ENCODE measurements around the gene LRRTM4. TPM values are rescaled to one million over a fixed set of nuclear protein-coding genes. Genes with fewer than 3 reads are reported as not detected.
"Not testable (repeated sequence)": the region's sequence is repeated elsewhere in the genome, so short reads cannot be mapped to it uniquely, and the experiment has no call there.

Gene LRRTM4
- total RNA-seq, 2 experiments from 2014 or later: not detected

DNA sequence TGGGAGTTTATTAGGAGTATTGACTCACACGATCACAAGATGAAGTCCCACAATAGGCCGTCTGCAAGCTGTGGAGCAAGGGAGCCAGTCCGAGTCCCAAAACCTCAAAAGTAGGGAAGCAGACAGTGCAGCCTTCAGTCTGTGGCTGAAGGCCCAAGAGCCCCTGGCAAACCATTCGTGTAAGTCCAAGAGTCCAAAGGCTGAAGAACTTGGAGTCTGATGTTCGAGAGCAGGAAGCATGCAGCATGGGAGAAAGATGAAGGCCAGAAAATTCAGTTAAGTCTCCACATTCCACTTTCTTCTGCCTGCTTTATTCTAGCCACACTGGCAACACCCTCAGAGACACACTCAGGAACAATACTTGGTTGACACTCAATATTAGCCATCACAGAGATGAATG is 492.9 kb downstream of the LRRTM4 start:
- H3K36me3 Mint-ChIP-seq; H3K4me1 Mint-ChIP-seq; H3K27ac Mint-ChIP-seq; H3K4me3 Mint-ChIP-seq; H3K27me3 Mint-ChIP-seq; POLR2A ChIA-PET; ATAC-seq (ENCODE audit: low read depth); DNase-seq; H3K9me3 Mint-ChIP-seq: not testable (repeated sequence)

DNA sequence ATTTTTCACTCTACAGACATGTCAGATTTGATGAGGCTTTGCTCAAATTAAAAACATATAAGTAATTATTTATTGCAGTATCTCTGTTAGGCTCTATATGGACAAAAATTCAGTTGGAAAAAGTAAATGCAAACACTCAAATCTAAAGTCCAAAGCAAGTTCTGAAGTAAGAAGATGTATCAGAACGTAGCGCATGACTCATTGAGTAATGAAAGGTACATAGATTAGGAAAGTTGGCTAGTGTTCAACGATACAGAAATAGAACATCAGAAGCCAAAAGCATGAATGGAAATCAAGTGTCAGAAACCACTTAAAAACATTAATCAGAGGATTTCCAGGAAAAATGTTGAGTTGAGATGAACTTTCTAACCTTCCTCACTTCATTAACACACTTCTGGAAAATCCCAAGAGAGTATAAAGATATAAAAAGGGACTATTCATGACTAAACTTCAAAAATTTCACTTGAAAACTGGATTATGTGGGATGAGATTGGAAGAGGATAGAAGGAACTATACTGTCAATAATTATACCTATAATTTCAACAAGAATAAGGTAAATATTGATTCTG is 494.1 kb downstream of the LRRTM4 start:
- no peaks in the 10 kb centered on the region for H3K27me3 Mint-ChIP-seq
- ATAC-seq (ENCODE audit: low read depth) (no peak), DNase-seq (no peak)
- peaks cover 1% of the 10 kb centered on the region for H3K9me3 Mint-ChIP-seq
- H3K4me1 Mint-ChIP-seq: no peaks in the 10 kb centered on the region
- H3K36me3 Mint-ChIP-seq: no peaks in the 10 kb centered on the region
- H3K4me3 Mint-ChIP-seq: no peak overlapping the region
- no peak overlapping the region for H3K27ac Mint-ChIP-seq
- POLR2A ChIA-PET: no interaction called here

DNA sequence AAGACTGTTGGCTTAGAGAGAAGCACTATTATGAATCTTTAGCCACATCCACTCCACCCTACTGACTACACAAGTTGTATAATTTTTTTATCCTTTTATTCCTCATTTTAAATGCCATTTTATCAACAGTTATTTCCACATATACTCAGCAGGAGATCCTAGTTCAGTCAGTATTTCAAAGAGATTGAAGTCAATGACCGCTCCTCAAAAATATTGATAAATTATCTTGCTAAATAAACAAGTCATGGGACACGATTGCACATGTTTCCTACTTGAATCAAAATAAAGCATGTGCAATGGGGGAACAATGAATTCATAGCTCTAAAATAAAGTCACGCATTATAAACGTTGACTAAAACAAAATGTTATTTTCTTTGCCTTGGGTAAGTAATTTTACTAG is 496.5 kb downstream of the LRRTM4 start:
- no peaks in the 10 kb centered on the region for H3K4me1 Mint-ChIP-seq
- H3K36me3 Mint-ChIP-seq: no peaks in the 10 kb centered on the region
- no peak for ATAC-seq (ENCODE audit: low read depth)
- H3K9me3 Mint-ChIP-seq: peaks cover 6% of the 10 kb centered on the region
- H3K27me3 Mint-ChIP-seq: no peaks in the 10 kb centered on the region
- no peak overlapping the region for H3K4me3 Mint-ChIP-seq
- POLR2A ChIA-PET: no interaction called here
- DNase-seq: no peak
- no peak overlapping the region for H3K27ac Mint-ChIP-seq

DNA sequence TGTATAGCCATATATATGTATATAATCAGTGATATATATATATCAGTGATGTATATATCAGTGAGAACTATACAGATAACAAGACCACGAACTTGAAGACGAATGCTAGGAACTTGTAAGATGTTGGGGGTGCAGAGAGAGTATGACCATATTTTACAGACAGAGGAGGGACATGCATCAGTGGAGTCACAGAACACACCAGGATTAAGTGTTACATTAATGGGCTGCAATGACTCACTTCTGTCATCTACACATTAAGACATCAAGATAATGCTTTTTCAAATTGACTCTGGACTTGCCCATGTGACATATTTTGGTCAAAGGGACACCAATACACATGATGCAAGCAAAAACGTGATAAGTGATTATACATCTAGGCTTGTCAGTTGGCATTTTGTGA is 501.0 kb downstream of the LRRTM4 start:
- Mint-ChIP-seq H3K4me1 (no peaks in the 10 kb centered on the region), H3K27me3 (no peaks in the 10 kb centered on the region), H3K9me3 (peaks cover 4% of the 10 kb centered on the region), H3K36me3 (no peaks in the 10 kb centered on the region), H3K27ac (no peak overlapping the region), H3K4me3 (no peak overlapping the region)
- DNase-seq (no peak), ATAC-seq (ENCODE audit: low read depth) (no peak)
- POLR2A ChIA-PET: no interaction called here

DNA sequence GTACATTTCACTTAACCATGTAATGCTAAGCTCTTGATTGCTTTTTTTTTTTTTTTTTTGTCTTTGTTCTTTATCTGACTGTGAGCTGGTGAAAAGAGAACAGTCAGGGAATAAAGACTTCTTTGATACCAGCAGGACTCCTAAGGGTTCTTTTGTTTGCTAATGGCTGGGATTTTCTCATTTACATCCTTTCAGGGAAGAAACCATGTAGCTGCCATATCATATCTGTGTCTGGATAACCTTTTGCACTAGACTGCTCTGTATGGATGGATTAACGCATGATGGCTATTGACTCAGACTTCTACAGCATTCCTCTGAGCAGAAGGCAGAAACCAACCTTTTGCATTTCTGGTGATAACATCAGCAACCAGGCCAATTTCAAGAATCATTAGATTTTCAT is 504.0 kb downstream of the LRRTM4 start:
- POLR2A ChIA-PET: no interaction called here
- no peaks in the 10 kb centered on the region for H3K4me1 Mint-ChIP-seq
- H3K27ac Mint-ChIP-seq: no peak overlapping the region
- no peak for DNase-seq
- no peaks in the 10 kb centered on the region for H3K27me3 Mint-ChIP-seq
- peaks cover 6% of the 10 kb centered on the region for H3K9me3 Mint-ChIP-seq
- no peak overlapping the region for H3K4me3 Mint-ChIP-seq
- H3K36me3 Mint-ChIP-seq: no peaks in the 10 kb centered on the region
- ATAC-seq (ENCODE audit: low read depth): no peak

DNA sequence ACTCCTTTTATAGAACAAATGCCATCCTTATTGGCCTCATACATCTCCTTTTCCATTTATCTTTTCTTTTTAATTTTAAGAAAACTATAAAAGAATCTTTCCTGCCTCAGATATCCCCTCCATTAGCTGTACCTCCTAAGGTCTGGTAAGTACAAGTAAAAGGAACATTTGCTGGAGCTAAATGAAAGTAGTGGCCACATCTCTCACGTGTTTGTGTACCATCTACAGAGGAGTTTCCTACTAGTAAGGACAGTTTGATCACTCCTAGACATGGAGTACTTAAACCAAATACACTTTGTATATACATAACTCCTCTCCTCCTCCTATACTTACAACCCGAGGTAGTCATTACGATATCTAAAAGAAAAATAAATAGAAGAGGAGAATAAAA is 504.8 kb downstream of the LRRTM4 start:
- H3K27ac Mint-ChIP-seq: no peak overlapping the region
- peaks cover 6% of the 10 kb centered on the region for H3K9me3 Mint-ChIP-seq
- no peaks in the 10 kb centered on the region for H3K4me1 Mint-ChIP-seq
- no peak for DNase-seq
- POLR2A ChIA-PET: no interaction called here
- no peaks in the 10 kb centered on the region for H3K36me3 Mint-ChIP-seq
- no peak for ATAC-seq (ENCODE audit: low read depth)
- no peak overlapping the region for H3K4me3 Mint-ChIP-seq
- no peaks in the 10 kb centered on the region for H3K27me3 Mint-ChIP-seq

DNA sequence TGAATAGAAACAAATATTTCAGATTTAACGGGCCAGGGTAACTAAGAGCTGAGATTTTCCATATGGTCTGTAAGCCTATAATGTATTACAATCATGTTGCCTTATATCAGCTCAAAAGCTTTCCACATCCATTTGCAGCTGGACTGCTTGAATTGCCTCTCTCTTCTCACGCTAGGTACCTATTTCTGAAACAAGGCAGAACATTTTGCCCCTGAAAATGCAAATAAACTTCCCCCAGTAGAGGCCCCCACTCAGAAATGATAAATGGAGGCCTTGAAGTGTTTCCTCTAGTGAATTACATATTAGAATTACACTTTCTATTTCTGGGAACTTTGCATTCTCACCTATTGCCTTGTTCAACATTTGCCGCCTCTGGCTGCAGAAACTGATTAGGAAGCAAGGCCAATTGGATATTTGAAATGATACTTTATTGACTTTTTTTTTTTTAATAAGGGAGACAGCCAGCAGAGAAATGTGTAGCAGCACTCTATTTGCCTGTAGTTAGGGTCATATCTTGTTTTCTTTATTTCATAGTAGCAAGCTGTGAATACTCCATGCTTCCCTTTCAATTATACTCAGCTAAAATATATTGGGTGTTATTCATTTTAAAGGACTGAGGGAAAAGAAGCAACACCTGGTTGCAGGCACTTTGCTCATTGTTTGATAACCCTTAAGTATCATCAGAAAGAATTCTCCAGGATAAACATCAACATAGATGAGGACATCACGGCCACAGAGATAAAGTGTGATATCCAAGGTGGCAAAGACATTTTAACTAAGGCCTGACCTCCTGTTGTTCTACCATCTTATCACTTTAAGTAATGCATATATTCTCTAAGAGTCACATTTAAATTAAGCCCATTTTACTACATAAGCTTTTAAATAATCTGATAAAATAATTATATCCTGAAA is 505.5 kb downstream of the LRRTM4 start:
- H3K27ac Mint-ChIP-seq: no peak overlapping the region
- H3K27me3 Mint-ChIP-seq: no peaks in the 10 kb centered on the region
- no peaks in the 10 kb centered on the region for H3K4me1 Mint-ChIP-seq
- POLR2A ChIA-PET: no interaction called here
- H3K36me3 Mint-ChIP-seq: no peaks in the 10 kb centered on the region
- H3K4me3 Mint-ChIP-seq: no peak overlapping the region
- ATAC-seq (ENCODE audit: low read depth) (no peak), DNase-seq (no peak)
- peaks cover 4% of the 10 kb centered on the region for H3K9me3 Mint-ChIP-seq

DNA sequence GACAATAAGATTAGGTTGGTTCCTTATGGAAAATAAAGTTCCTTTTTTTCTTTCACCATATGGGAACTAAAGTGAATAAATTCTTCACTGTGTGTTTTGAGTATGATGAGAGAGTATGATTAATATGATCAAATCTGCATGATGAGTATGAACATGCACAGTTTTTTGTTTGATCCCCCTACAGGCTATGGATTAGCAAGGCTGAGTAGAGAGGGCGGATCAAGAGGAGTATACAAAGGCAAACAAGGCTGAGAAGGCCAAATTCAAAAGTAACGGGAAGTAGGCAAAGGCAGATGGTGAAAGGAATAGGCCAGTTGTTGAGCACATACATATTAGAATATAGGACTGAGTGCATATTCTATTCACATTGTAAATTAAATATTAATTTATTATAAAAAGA is 508.2 kb downstream of the LRRTM4 start:
- no peak overlapping the region for H3K27ac Mint-ChIP-seq
- POLR2A ChIA-PET: no interaction called here
- H3K9me3 Mint-ChIP-seq: peaks cover 3% of the 10 kb centered on the region
- no peak for ATAC-seq (ENCODE audit: low read depth)
- DNase-seq: no peak
- H3K4me3 Mint-ChIP-seq: no peak overlapping the region
- H3K27me3 Mint-ChIP-seq: no peaks in the 10 kb centered on the region
- H3K36me3 Mint-ChIP-seq: no peaks in the 10 kb centered on the region
- no peaks in the 10 kb centered on the region for H3K4me1 Mint-ChIP-seq

DNA sequence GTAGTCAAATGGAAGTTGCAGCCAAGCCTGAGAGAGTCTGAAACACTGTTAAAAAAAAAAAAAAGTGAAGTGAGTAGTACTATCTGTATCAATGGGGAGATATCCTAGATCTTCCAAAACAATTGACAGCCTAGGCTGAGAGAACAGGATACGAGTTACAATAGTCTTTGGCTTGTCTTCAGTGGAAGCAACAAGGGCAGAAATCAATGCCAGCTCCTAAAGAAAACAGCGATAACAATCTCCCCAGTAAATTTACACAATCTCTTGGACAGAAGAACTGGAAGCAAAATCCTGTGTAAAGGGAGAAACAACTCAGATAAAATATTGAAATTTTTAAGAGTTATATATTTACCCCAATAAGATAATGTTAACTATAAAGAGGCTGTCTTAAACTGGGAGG is 508.7 kb downstream of the LRRTM4 start:
- H3K27me3 Mint-ChIP-seq: no peaks in the 10 kb centered on the region
- no peak overlapping the region for H3K27ac Mint-ChIP-seq
- ATAC-seq (ENCODE audit: low read depth): no peak
- POLR2A ChIA-PET: no interaction called here
- H3K9me3 Mint-ChIP-seq: peaks cover 3% of the 10 kb centered on the region
- DNase-seq: no peak
- no peaks in the 10 kb centered on the region for H3K36me3 Mint-ChIP-seq
- no peaks in the 10 kb centered on the region for H3K4me1 Mint-ChIP-seq
- H3K4me3 Mint-ChIP-seq: no peak overlapping the region

DNA sequence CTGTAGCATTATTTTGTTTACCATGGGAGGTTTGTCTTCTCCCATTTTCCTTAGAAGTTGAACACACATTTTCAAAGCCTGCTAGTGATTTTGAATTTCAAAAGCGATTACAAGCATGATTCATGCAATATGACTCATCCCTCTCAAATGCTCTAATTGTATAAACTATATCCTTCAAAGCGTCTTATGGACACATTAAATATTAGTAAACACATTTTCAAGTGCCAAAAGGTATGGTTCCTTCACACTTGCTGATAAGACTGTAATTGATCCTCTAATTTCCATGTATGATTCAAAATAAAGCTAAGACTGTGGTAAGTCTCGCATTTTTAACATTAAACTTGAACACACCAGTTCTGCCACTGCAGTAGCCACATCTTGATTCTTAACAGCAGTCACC is 512.9 kb downstream of the LRRTM4 start:
- H3K27me3 Mint-ChIP-seq: no peaks in the 10 kb centered on the region
- H3K4me3 Mint-ChIP-seq: no peak overlapping the region
- POLR2A ChIA-PET: no interaction called here
- no peak overlapping the region for H3K27ac Mint-ChIP-seq
- ATAC-seq (ENCODE audit: low read depth) (no peak), DNase-seq (no peak)
- no peaks in the 10 kb centered on the region for H3K4me1 Mint-ChIP-seq
- peaks cover 5% of the 10 kb centered on the region for H3K9me3 Mint-ChIP-seq
- H3K36me3 Mint-ChIP-seq: no peaks in the 10 kb centered on the region

DNA sequence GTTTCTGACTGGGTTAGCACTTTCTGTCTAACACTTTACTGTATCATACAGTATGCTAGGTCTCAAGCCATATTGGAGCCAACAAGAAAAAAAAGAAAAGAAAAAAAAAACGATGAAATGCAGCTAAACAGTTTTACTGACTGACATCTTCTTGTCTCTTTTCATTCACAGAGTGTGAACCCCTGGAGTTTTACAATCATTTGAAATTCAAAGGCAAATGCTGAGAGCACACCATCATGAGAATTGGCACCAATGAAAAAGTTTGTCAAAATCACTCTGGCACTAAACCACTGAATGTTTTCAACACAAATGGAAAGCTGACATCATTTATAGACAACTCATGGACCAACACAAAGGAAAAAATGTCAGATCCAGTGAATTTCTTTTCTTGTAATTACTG is 513.3 kb downstream of the LRRTM4 start:
- Mint-ChIP-seq H3K27ac (no peak overlapping the region), H3K36me3 (no peaks in the 10 kb centered on the region), H3K4me1 (no peaks in the 10 kb centered on the region), H3K4me3 (no peak overlapping the region), H3K9me3 (peaks cover 5% of the 10 kb centered on the region), H3K27me3 (no peaks in the 10 kb centered on the region)
- DNase-seq (no peak), ATAC-seq (ENCODE audit: low read depth) (no peak)
- POLR2A ChIA-PET: no interaction called here

DNA sequence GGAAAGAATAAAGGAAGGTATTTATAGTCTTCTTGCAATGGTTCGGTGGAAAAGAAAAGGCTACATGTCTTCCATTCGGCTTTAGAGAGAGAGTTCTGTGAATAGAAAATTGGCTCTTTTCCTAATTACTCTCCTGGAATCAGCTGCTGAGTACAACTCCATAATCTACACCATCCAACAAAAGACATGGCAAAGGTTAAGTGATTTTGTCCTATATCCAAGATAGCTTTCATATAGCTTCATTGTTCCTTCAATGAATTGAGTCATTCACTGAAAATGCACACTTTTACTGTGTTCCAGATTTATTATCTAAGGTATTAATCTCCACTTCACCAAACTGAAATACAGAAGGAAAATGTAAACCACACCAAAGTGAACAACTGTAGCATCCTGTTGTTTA is 514.5 kb downstream of the LRRTM4 start:
- POLR2A ChIA-PET: no interaction called here
- no peak for ATAC-seq (ENCODE audit: low read depth)
- DNase-seq: no peak
- Mint-ChIP-seq H3K9me3 (peaks cover 8% of the 10 kb centered on the region), H3K4me3 (no peak overlapping the region), H3K27me3 (no peaks in the 10 kb centered on the region), H3K4me1 (no peaks in the 10 kb centered on the region), H3K36me3 (no peaks in the 10 kb centered on the region), H3K27ac (no peak overlapping the region)

DNA sequence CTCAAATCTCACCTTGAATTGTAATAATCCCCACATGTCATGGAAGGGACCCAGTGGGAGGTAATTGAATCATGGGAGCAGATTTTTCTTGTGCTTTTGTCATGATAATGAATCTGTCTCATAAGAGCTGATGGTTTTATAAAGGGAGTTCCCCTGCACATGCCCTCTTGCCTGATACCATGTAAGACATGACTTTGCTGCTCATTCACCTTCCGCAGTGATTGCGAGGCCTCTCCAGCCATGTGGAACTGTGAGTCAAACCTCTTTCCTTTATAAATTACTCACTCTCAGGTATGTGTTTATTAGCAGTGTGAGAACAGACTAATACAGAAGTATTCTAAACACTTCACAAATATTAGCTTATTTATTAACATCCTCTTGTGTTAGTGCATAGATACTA is 516.7 kb downstream of the LRRTM4 start:
- ATAC-seq (ENCODE audit: low read depth) (no peak), DNase-seq (no peak)
- POLR2A ChIA-PET: no interaction called here
- Mint-ChIP-seq H3K4me3 (no peak overlapping the region), H3K4me1 (no peaks in the 10 kb centered on the region), H3K27ac (no peak overlapping the region), H3K9me3 (peaks cover 8% of the 10 kb centered on the region), H3K36me3 (no peaks in the 10 kb centered on the region), H3K27me3 (no peaks in the 10 kb centered on the region)

DNA sequence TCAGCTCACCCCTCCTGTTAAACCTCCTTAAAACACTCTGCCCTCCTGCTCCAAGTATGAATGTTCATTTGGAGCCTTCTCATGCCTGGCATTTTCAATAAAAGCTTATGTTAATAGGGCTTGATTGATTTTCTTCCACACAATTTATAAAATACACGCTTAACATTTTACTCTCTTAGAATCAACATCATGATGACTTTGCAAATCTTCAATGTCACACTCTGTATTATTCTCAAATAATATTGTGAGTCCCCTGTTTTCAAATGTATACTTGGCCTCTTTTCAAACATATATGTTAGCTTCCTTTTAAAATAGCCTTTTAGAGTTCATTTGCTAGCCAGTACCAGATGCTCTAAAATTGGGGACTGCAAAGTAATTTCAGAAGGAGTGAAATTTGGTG is 520.3 kb downstream of the LRRTM4 start:
- no peak overlapping the region for H3K4me3 Mint-ChIP-seq
- no peak overlapping the region for H3K27ac Mint-ChIP-seq
- ATAC-seq (ENCODE audit: low read depth) (no peak), DNase-seq (no peak)
- peaks cover 8% of the 10 kb centered on the region for H3K9me3 Mint-ChIP-seq
- no peaks in the 10 kb centered on the region for H3K36me3 Mint-ChIP-seq
- POLR2A ChIA-PET: no interaction called here
- no peaks in the 10 kb centered on the region for H3K27me3 Mint-ChIP-seq
- H3K4me1 Mint-ChIP-seq: no peaks in the 10 kb centered on the region
